Astrocyte (in vitro differentiated cells and primary cell): ENCODE measurements around the gene CAPN9. TPM values are rescaled to one million over a fixed set of nuclear protein-coding genes. Genes with fewer than 3 reads are reported as not detected.

Experiments used
- DNase-seq: peaks from one replicate; pipeline ENCODE4 v3.0.0-alpha.2; 2010; ENCODE audit warnings: low read depth
- FAIRE-seq: peaks from 2 replicates; lab custom pipeline; 2011; peaks lifted over from hg19 to GRCh38; lab: Jason Lieb, UNC
- H2AFZ ChIP-seq: 2 replicates; pipeline ENCODE4 v1.6.0; 2012; ENCODE audit warnings: low read depth, low read length, inconsistent platforms
- H3K27ac ChIP-seq: 2 replicates; pipeline ENCODE4 v1.5.1; 2011; ENCODE audit warnings: low read depth, low read length, inconsistent platforms
- H3K27me3 ChIP-seq: 2 replicates; pipeline ENCODE4 v1.6.0; 2011; ENCODE audit warnings: low read length, inconsistent platforms; ENCODE audit not compliant: insufficient read depth
- H3K36me3 ChIP-seq: 2 replicates; pipeline ENCODE4 v1.5.1; 2011; ENCODE audit warnings: low read length, inconsistent platforms; ENCODE audit not compliant: insufficient read depth
- H3K4me1 ChIP-seq: 2 replicates; pipeline ENCODE4 v1.5.1; 2011; ENCODE audit warnings: low read length, inconsistent platforms; ENCODE audit not compliant: insufficient read depth
- H3K4me2 ChIP-seq: 2 replicates; pipeline ENCODE4 v1.6.0; 2012; ENCODE audit warnings: low read length, inconsistent platforms
- H3K4me3 ChIP-seq: 2 replicates; pipeline ENCODE4 v1.5.1; 2011; ENCODE audit warnings: low read depth, mild to moderate bottlenecking, low read length, inconsistent platforms; ENCODE audit not compliant: insufficient read depth
- H3K79me2 ChIP-seq: 2 replicates; pipeline ENCODE4 v1.6.0; 2012; ENCODE audit warnings: mild to moderate bottlenecking, low read length, inconsistent platforms; ENCODE audit not compliant: insufficient read depth
- H3K9ac ChIP-seq: 2 replicates; pipeline ENCODE4 v1.6.0; 2012; ENCODE audit warnings: mild to moderate bottlenecking, low read length, inconsistent platforms
- H3K9me3 ChIP-seq: 2 replicates; pipeline ENCODE4 v1.5.1; 2012; ENCODE audit warnings: low read depth, mild to moderate bottlenecking, low read length, inconsistent platforms; ENCODE audit not compliant: insufficient read depth
- H4K20me1 ChIP-seq: 2 replicates; pipeline ENCODE4 v1.6.0; 2012; ENCODE audit warnings: low read length, inconsistent platforms; ENCODE audit not compliant: insufficient read depth
- H3K27ac Mint-ChIP-seq: one replicate; pipeline ENCODE4 v1.8.0; 2021; ENCODE audit warnings: mild to moderate bottlenecking, mixed read lengths; ENCODE audit not compliant: unreplicated experiment
- H3K27me3 Mint-ChIP-seq: one replicate; pipeline ENCODE4 v1.8.0; 2021; ENCODE audit warnings: low read depth, mixed read lengths; ENCODE audit not compliant: unreplicated experiment
- H3K36me3 Mint-ChIP-seq: one replicate; pipeline ENCODE4 v1.8.0; 2021; ENCODE audit warnings: low read depth, mixed read lengths; ENCODE audit not compliant: unreplicated experiment
- H3K4me1 Mint-ChIP-seq: one replicate; pipeline ENCODE4 v1.8.0; 2021; ENCODE audit warnings: low read depth, mixed read lengths; ENCODE audit not compliant: unreplicated experiment
- H3K4me3 Mint-ChIP-seq: one replicate; pipeline ENCODE4 v1.8.0; 2021; ENCODE audit warnings: mild to moderate bottlenecking, moderate library complexity, mixed read lengths; ENCODE audit not compliant: unreplicated experiment
- H3K9me3 Mint-ChIP-seq: one replicate; pipeline ENCODE4 v1.8.0; 2021; ENCODE audit warnings: mild to moderate bottlenecking, mixed read lengths; ENCODE audit not compliant: unreplicated experiment
- CTCF ChIP-seq: IDR thresholded peaks from 2 replicates; pipeline ENCODE4 v1.5.1; 2011; ENCODE audit warnings: low read depth, mild to moderate bottlenecking, inconsistent platforms, low read length, moderate library complexity; ENCODE audit not compliant: insufficient read depth
- EZH2 ChIP-seq: IDR thresholded peaks from 2 replicates; pipeline ENCODE4 v1.6.1; 2012; ENCODE audit warnings: mild to moderate bottlenecking, low read length, inconsistent platforms; ENCODE audit not compliant: insufficient read depth
- total RNA-seq: library from RNA; stranded (reverse); gene quantifications from 2 replicates; pipeline ENCODE4 v1.2.1, GENCODE V29; 2021

CAPN9 gene
- total RNA-seq, 1 donor from 2014 or later: not detected

DNA sequence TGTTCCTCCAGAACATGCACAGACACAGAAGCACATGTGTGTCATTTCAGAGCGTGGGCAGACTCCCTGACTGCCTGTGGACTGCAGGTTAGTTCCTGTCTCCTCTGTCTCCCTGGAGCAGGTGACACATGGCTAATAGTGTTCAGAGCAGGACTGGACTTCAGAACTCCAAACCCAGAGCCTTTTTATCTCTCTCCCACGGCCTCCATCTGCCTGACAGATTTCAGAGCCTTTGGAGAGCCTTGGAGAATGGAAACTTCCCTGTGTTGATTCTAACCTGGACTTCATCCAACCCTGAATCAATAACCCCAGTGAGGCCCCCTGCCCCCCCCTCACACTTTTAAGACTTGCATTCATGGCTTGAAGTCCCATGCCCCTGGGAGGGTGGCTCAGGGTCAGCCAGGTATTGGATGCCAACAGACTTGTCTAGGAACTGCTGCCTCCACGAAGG is 76.8 kb downstream of the CAPN9 start:
- H2AFZ ChIP-seq: no peak overlapping the region
- Mint-ChIP-seq H3K27me3 (no peaks in the 10 kb centered on the region), H3K9me3 (peaks cover 6% of the 10 kb centered on the region), H3K4me3 (no peak overlapping the region), H3K27ac (no peak overlapping the region), H3K4me1 (peaks cover 22% of the 10 kb centered on the region), H3K36me3 (peaks cover 17% of the 10 kb centered on the region)
- H3K27ac ChIP-seq: no peak overlapping the region
- DNase-seq (no peak), FAIRE-seq (no peak)
- no peaks in the 10 kb centered on the region for H3K79me2 ChIP-seq
- no peaks in the 10 kb centered on the region for H3K9me3 ChIP-seq
- no peaks in the 10 kb centered on the region for H3K36me3 ChIP-seq
- H3K4me2 ChIP-seq: no peak overlapping the region
- TF ChIP-seq EZH2 (no peak), CTCF (no peak)
- no peak overlapping the region for H3K9ac ChIP-seq
- no peak overlapping the region for H3K4me3 ChIP-seq
- H4K20me1 ChIP-seq: no peaks in the 10 kb centered on the region
- peaks cover 25% of the 10 kb centered on the region for H3K4me1 ChIP-seq
- no peaks in the 10 kb centered on the region for H3K27me3 ChIP-seq

- Mint-ChIP-seq H3K27ac (no peak overlapping the region), H3K4me3 (peak overlapping the region; percentile 47), H3K4me1 (peaks cover 22% of the 10 kb centered on the region), H3K27me3 (no peaks in the 10 kb centered on the region), H3K9me3 (peaks cover 6% of the 10 kb centered on the region), H3K36me3 (peaks cover 17% of the 10 kb centered on the region)
- H3K27ac ChIP-seq: no peak overlapping the region
- H3K4me2 ChIP-seq: peak overlapping the region; percentile 30
- H3K9ac ChIP-seq: no peak overlapping the region
- H3K36me3 ChIP-seq: no peaks in the 10 kb centered on the region
- peak; percentile 37 for DNase-seq
- TF ChIP-seq EZH2: no peak
- no peaks in the 10 kb centered on the region for H4K20me1 ChIP-seq
- no peak for FAIRE-seq
- H3K9me3 ChIP-seq: no peaks in the 10 kb centered on the region
- H3K27me3 ChIP-seq: no peaks in the 10 kb centered on the region
- peaks cover 25% of the 10 kb centered on the region for H3K4me1 ChIP-seq
- H2AFZ ChIP-seq: no peak overlapping the region
- H3K79me2 ChIP-seq: no peaks in the 10 kb centered on the region
- no peak overlapping the region for H3K4me3 ChIP-seq
Measured at GRCh38 chr1:230824551-230824918, 77.3 kb downstream of the CAPN9 start.

GRCh38 chr1:230824919-230825721 is 77.9 kb downstream of the CAPN9 start:
- peaks cover 17% of the 10 kb centered on the region for H3K36me3 Mint-ChIP-seq
- H2AFZ ChIP-seq: no peak overlapping the region
- H3K27me3 Mint-ChIP-seq: no peaks in the 10 kb centered on the region
- H3K9me3 ChIP-seq: no peaks in the 10 kb centered on the region
- H3K79me2 ChIP-seq: no peaks in the 10 kb centered on the region
- H3K4me1 Mint-ChIP-seq: peaks cover 22% of the 10 kb centered on the region
- peak overlapping the region; percentile 49 for H3K27ac ChIP-seq
- DNase-seq (peak; percentile 66), FAIRE-seq (no peak)
- no peak overlapping the region for H3K4me3 Mint-ChIP-seq
- peak overlapping the region; percentile 30 for H3K27ac Mint-ChIP-seq
- peaks cover 5% of the 10 kb centered on the region for H3K9me3 Mint-ChIP-seq
- peak overlapping the region; percentile 37 for H3K9ac ChIP-seq
- no peak overlapping the region for H3K4me3 ChIP-seq
- H4K20me1 ChIP-seq: no peaks in the 10 kb centered on the region
- peaks cover 25% of the 10 kb centered on the region for H3K4me1 ChIP-seq
- no peaks in the 10 kb centered on the region for H3K27me3 ChIP-seq
- no peaks in the 10 kb centered on the region for H3K36me3 ChIP-seq
- H3K4me2 ChIP-seq: peak overlapping the region; percentile 30
- TF ChIP-seq CTCF: no peak
- no peak for TF ChIP-seq EZH2
